KMS-11 (cell line): ENCODE measurements around the gene KIF7.

Experiments
- H2AFZ ChIP-seq: fragments of 200-600 bp; sonication (generic); 2 replicates; pipeline ENCODE4 v1.6.1; 2016; ENCODE audit warnings: antibody characterized with exemption, mixed run types, low read depth
- H3K27ac ChIP-seq: fragments of 200-600 bp; sonication (generic); 2 replicates; pipeline ENCODE4 v1.6.1; 2016; ENCODE audit warnings: mild to moderate bottlenecking, mixed run types
- H3K27me3 ChIP-seq: fragments of 200-600 bp; sonication (generic); 2 replicates; pipeline ENCODE4 v1.6.1; 2017; ENCODE audit warnings: mild to moderate bottlenecking, low read depth, mixed run types, moderate library complexity; ENCODE audit not compliant: insufficient read depth
- H3K36me3 ChIP-seq: fragments of 200-600 bp; sonication (generic); 2 replicates; pipeline ENCODE4 v1.6.1; 2017; ENCODE audit warnings: mild to moderate bottlenecking, mixed run types; ENCODE audit not compliant: insufficient read depth
- H3K4me1 ChIP-seq: fragments of 200-600 bp; sonication (generic); 2 replicates; pipeline ENCODE4 v1.6.1; 2016; ENCODE audit warnings: mild to moderate bottlenecking, low read depth, mixed run types; ENCODE audit not compliant: poor library complexity, severe bottlenecking
- H3K4me2 ChIP-seq: fragments of 200-600 bp; sonication (generic); 2 replicates; pipeline ENCODE4 v1.7.0; 2016; ENCODE audit warnings: mild to moderate bottlenecking, mixed run types
- H3K4me3 ChIP-seq: fragments of 200-600 bp; sonication (generic); IDR thresholded peaks from 2 replicates; pipeline ENCODE4 v1.6.1; 2017; ENCODE audit warnings: low read depth, low read length, mixed read lengths; ENCODE audit not compliant: insufficient read depth
- H3K79me2 ChIP-seq: fragments of 200-600 bp; sonication (generic); 2 replicates; pipeline ENCODE4 v1.6.1; 2016; ENCODE audit warnings: low read depth, mixed run types; ENCODE audit not compliant: insufficient read depth
- H3K9ac ChIP-seq: fragments of 200-600 bp; sonication (generic); 2 replicates; pipeline ENCODE4 v1.6.1; 2016; ENCODE audit warnings: mild to moderate bottlenecking, mixed run types
- H4K20me1 ChIP-seq: fragments of 200-600 bp; sonication (generic); 2 replicates; pipeline ENCODE4 v1.6.1; 2016; ENCODE audit warnings: mild to moderate bottlenecking, mixed run types; ENCODE audit not compliant: insufficient read depth
- CTCF ChIP-seq: fragments of 200-600 bp; sonication (generic); conservative IDR thresholded peaks from 2 replicates; pipeline ENCODE4 v1.6.1; 2017; ENCODE audit warnings: low read depth, mild to moderate bottlenecking, antibody characterized with exemption, low read length, moderate library complexity, mixed read lengths

Gene KIF7

DNA sequence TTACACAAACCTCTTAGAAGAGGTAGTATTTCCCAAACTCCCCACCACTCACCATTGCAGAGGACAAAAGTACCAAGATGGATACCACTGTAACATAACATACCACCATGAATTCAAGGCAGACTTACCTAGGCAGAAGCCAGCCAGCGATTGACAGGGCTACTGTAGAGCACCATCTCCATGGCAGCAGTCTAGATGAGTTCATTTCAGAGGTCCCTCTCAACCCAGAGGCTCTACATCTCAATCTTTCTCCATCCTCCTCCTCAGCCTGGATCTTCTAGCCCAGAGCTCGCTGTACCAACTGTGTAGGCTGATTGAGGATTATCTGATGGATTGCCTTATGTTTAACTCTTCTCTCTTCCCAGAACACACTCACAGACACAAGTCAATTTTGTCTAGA is 25.9 kb upstream of the KIF7 start:
- H3K4me2 ChIP-seq, result no peak overlapping the region
- H3K27me3 ChIP-seq, result no peaks in the 10 kb centered on the region
- TF ChIP-seq CTCF, result no peak
- H3K4me1 ChIP-seq, result no peaks in the 10 kb centered on the region
- H3K4me3 ChIP-seq, result no peak overlapping the region
- no peak overlapping the region for H3K9ac ChIP-seq
- H3K79me2 ChIP-seq, result no peaks in the 10 kb centered on the region
- no peaks in the 10 kb centered on the region for H4K20me1 ChIP-seq
- H3K36me3 ChIP-seq, result no peaks in the 10 kb centered on the region
- no peak overlapping the region for H3K27ac ChIP-seq
- no peak overlapping the region for H2AFZ ChIP-seq

DNA sequence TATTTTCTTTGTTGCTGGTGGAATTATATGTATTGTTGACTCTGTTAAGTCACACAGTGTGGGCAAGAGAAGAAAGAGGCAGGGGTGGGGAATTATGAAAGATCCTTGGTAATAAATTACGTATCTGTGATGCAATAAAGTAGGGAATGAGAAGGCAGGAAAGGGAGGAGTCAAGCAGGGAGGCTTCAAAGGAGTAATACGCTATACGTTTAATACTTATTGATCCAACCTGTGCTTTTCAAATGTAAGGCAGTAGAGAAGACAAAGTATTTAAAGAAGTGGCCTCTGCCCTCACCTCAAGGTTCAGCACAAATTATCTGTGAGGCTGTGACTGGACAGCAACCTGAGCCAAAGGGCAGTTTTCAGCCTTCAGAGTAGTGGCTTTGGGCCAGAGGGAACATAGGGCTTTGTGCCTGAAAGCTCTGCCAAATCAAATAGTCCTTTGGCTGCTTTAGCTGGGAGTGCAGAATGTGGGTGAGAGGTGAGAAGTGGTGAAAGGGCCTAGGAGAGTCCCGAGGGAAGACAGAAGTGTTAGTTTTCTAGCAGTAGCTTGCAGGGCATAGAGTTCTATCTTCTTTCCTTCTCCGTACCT is 25.1 kb upstream of the KIF7 start:
- Histone ChIP-seq H3K4me1 (no peaks in the 10 kb centered on the region), H3K27ac (no peak overlapping the region), H2AFZ (no peak overlapping the region), H3K27me3 (no peaks in the 10 kb centered on the region), H3K79me2 (no peaks in the 10 kb centered on the region), H3K4me2 (no peak overlapping the region), H3K36me3 (no peaks in the 10 kb centered on the region), H4K20me1 (no peaks in the 10 kb centered on the region), H3K9ac (no peak overlapping the region), H3K4me3 (no peak overlapping the region)
- no peak for TF ChIP-seq CTCF

- no peaks in the 10 kb centered on the region for H3K27me3 ChIP-seq
- no peak within 1 kb of the TSS for H3K4me3 ChIP-seq
- H3K9ac ChIP-seq, result no peak within 1 kb of the TSS
- H3K36me3 ChIP-seq, result no peaks in the 10 kb centered on the region
- TF ChIP-seq CTCF, result no peak
- H4K20me1 ChIP-seq, result no peaks in the 10 kb centered on the region
- H3K4me2 ChIP-seq, result no peak within 1 kb of the TSS
- no peaks in the 10 kb centered on the region for H3K4me1 ChIP-seq
- H3K27ac ChIP-seq, result no peak within 1 kb of the TSS
- no peak within 1 kb of the TSS for H2AFZ ChIP-seq
- no peaks in the 10 kb centered on the region for H3K79me2 ChIP-seq
Observed at GRCh38 chr15:89679212-89679611, 23.9 kb upstream of the KIF7 start, which contains the start of gene PLIN1. TSS of gene PLIN1 (minus strand) at chr15:89679367. CDS start at chr15:89677489, 1,878 bp downstream.

GRCh38 chr15:89677381-89677780 is 22.1 kb upstream of the KIF7 start:
- Histone ChIP-seq H3K9ac (no peak overlapping the region), H4K20me1 (no peaks in the 10 kb centered on the region), H3K27me3 (no peaks in the 10 kb centered on the region), H3K4me1 (no peaks in the 10 kb centered on the region), H3K79me2 (no peaks in the 10 kb centered on the region), H3K27ac (no peak overlapping the region), H2AFZ (no peak overlapping the region), H3K4me2 (no peak overlapping the region), H3K4me3 (no peak overlapping the region), H3K36me3 (no peaks in the 10 kb centered on the region)
- TF ChIP-seq CTCF, result no peak
